ENCODE data around the gene RAB15. TPM values are rescaled to one million over a fixed set of nuclear protein-coding genes. Genes with fewer than 3 reads are reported as not detected.
A peak's percentile ranks its signal among the peaks of the same experiment; 100 is the strongest.

Gene RAB15
- total and polyA plus RNA-seq, 12 donors: 8.2 to 94.3 (median 31.6) TPM

DNA sequence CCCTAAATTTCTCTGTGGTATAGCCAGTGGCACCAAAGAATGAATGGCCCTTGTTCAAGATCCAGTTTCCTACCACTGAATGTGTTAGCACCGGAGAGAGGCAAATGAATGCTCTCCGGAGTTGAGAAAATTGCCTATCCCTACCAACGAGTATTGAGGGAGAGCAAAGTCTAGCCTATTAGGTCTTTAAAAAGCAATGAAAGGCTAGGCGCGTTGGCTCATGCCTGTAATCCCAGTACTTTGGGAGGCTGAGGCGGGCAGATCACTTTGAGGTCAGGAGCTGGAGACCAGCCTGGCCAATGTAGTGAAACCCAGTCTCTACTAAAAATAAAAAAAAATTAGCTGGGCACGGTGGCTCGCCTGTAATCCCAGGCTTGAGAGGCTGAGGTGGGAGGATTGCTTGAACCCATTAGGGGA, 898 bp upstream of the RAB15 start:
- DNase-seq (no peak), ATAC-seq (no peak)
- Histone ChIP-seq H3K27ac (no peak overlapping the region), H3K4me1 (peaks cover 3 to 20% (median 11%) of the 10 kb centered on the region in 9 donors), H3K36me3 (no peaks in the 10 kb centered on the region), H3K4me3 (peak overlapping the region in 1 of 10 donors; percentile 76), H3K9me3 (no peaks in the 10 kb centered on the region), H3K27me3 (peaks cover 0 to 22% (median 0%) of the 10 kb centered on the region in 7 donors)
- intact Hi-C loops (cut with DNase I): loop anchor here in 2 of 10 donors (5.0 to 10.0 kb wide), 4 partner anchors 56 to 372 kb away; partner anchors contain the start of gene CHURC1 (in 1 of the 2)
- TF ChIP-seq, protein P1, sequence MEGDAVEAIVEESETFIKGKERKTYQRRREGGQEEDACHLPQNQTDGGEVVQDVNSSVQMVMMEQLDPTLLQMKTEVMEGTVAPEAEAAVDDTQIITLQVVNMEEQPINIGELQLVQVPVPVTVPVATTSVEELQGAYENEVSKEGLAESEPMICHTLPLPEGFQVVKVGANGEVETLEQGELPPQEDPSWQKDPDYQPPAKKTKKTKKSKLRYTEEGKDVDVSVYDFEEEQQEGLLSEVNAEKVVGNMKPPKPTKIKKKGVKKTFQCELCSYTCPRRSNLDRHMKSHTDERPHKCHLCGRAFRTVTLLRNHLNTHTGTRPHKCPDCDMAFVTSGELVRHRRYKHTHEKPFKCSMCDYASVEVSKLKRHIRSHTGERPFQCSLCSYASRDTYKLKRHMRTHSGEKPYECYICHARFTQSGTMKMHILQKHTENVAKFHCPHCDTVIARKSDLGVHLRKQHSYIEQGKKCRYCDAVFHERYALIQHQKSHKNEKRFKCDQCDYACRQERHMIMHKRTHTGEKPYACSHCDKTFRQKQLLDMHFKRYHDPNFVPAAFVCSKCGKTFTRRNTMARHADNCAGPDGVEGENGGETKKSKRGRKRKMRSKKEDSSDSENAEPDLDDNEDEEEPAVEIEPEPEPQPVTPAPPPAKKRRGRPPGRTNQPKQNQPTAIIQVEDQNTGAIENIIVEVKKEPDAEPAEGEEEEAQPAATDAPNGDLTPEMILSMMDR (IDR thresholded peaks at IDR 0.05): no peak
- 81% methylated on average over 8 of the region's 8 CpGs for WGBS, 2 donors

DNA sequence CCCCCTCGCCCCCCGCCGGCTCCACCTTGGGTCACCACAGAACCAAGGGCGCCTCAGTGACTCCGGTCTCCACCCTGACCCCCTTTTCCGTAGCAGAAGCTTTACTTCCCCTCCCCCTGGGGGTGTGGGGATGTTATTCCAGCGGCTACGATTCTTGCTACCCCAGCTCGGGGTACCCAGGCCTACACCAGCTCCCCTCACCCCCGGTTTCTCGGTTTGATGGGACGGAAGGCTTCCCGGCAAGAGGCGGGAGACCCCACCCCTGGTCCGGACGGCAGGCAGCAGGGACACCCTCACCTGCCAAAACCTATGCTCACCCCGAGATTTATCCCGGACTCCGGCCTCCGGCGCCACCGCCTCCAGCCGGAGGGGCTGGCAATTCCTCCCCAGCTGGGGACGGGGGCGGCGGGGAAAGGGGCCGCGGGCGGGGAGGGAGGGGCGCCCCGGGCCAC, 619 bp downstream of the RAB15 start:
- intact Hi-C loops (cut with DNase I): loop anchor here in 2 of 10 donors (5.0 to 10.0 kb wide), 4 partner anchors 54 to 373 kb away; partner anchors contain the start of gene CHURC1 (in 1 of the 2)
- peaks cover 3 to 20% (median 11%) of the 10 kb centered on the region in 9 donors for H3K4me1 ChIP-seq
- ATAC-seq (peak in 4 of 8 donors; percentile 5 to 22 (median 15)), DNase-seq (no peak)
- H3K36me3 ChIP-seq: no peaks in the 10 kb centered on the region
- TF ChIP-seq, protein P1 (IDR thresholded peaks at IDR 0.05): no peak
- peak overlapping the region; percentile 50 to 90 (median 75) for H3K4me3 ChIP-seq
- no peaks in the 10 kb centered on the region for H3K9me3 ChIP-seq
- H3K27ac ChIP-seq: peak overlapping the region in 3 of 10 donors; percentile 4 to 53 (median 53)
- WGBS, 2 donors: 4% methylated on average over 31 of the region's 31 CpGs
- H3K27me3 ChIP-seq: peaks cover 0 to 22% (median 0%) of the 10 kb centered on the region in 7 donors

DNA sequence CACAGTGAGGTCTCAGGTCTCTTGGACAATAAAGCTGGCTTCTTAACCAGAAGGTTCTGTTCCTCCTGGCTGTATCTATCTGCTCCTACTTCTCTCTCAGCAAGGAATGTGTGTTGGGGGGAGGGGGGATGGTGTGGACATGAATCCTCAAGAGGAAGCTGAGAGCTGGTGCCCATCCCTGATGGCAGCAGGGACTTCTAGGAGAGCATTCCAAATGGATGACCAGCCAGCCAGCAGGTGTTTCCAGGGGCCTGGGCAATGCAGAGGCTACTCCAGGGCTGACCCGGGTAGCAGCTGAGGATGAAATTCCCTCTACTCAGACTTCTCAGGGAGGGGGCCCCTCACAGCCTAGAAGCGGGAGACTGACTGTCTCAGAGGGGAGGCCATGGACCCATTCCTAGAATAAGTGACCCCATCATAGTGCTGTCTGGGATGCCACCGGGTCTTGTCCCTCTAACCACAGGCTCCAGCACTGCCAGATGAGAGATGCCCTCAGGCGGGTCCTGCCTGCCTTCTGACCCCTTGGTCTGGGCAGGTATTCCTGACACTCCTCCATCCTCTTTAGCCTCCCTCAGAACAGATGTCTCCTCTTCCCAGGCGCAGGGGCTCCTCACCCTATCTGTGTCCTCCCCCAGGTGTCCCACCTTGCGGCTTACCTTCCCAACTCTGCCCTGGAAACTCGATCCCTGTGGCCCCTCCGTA, 1.2 kb downstream of the RAB15 start:
- DNase-seq (no peak), ATAC-seq (peak in 4 of 8 donors; percentile 4 to 42 (median 14))
- peaks cover 0 to 22% (median 0%) of the 10 kb centered on the region in 7 donors for H3K27me3 ChIP-seq
- intact Hi-C loops (cut with DNase I): loop anchor here in 2 of 10 donors (5.0 to 10.0 kb wide), 4 partner anchors 54 to 374 kb away; partner anchors contain the start of gene CHURC1 (in 1 of the 2)
- WGBS, 2 donors: 64% methylated on average over 8 of the region's 8 CpGs
- H3K36me3 ChIP-seq: no peaks in the 10 kb centered on the region
- H3K4me3 ChIP-seq: peak overlapping the region in 9 of 10 donors; percentile 71 to 90 (median 76)
- H3K27ac ChIP-seq: no peak overlapping the region
- peaks cover 3 to 20% (median 11%) of the 10 kb centered on the region in 9 donors for H3K4me1 ChIP-seq
- H3K9me3 ChIP-seq: no peaks in the 10 kb centered on the region
- TF ChIP-seq, protein P1 (IDR thresholded peaks at IDR 0.05): no peak

DNA sequence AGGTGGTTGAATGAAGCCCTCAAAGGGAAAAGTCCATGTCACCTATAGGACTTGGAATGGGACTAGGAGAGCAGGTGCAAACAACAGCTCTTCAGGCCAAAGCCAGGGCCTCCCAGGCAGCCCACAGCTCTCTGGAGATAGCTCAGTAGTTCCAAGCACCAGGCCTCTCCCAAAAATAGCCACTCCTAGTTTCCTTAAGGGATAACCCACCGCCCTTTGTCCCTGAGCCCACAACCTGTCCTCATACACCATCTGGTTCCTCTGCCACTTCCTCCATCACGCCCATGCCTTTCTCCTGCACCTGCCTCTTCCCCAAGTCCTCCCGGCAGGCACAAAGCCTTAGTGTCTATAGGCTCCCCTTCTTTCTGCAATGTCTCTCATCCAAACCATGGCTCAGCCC, 2.1 kb downstream of the RAB15 start:
- no peak for ATAC-seq
- Histone ChIP-seq H3K4me3 (no peak overlapping the region), H3K9me3 (no peaks in the 10 kb centered on the region), H3K36me3 (no peaks in the 10 kb centered on the region), H3K27ac (no peak overlapping the region), H3K4me1 (peaks cover 3 to 20% (median 11%) of the 10 kb centered on the region in 9 donors), H3K27me3 (peaks cover 0 to 22% (median 0%) of the 10 kb centered on the region in 7 donors)
- intact Hi-C loops (cut with DNase I): loop anchor here in 2 of 10 donors (5.0 to 10.0 kb wide), 4 partner anchors 53 to 375 kb away; partner anchors contain the start of gene CHURC1 (in 1 of the 2)
- DNase-seq: no peak
- TF ChIP-seq, protein P1 (IDR thresholded peaks at IDR 0.05): no peak
- WGBS, 2 donors: 91% methylated on average over 3 of the region's 3 CpGs
